Astrocyte (in vitro differentiated cells and primary cell): ENCODE measurements around the gene RALGAPA2.

Experiments used
- CTCF ChIP-seq: IDR thresholded peaks from 2 replicates; pipeline ENCODE4 v1.5.1; 2011; ENCODE audit warnings: low read depth, mild to moderate bottlenecking, inconsistent platforms, low read length, moderate library complexity; ENCODE audit not compliant: insufficient read depth
- EZH2 ChIP-seq: IDR thresholded peaks from 2 replicates; pipeline ENCODE4 v1.6.1; 2012; ENCODE audit warnings: mild to moderate bottlenecking, low read length, inconsistent platforms; ENCODE audit not compliant: insufficient read depth

GRCh38 chr20:20426655-20426907, 285.9 kb downstream of the RALGAPA2 start:
- TF ChIP-seq CTCF (no peak), EZH2 (no peak)
